Upper lobe of left lung (tissue), 4 donors: Measurements from ENCODE around the gene RNF130.

ENCODE experiments used
- EP300 ChIP-seq, 4 donors: sonication (generic); formaldehyde crosslinking; IDR thresholded peaks; one replicate each; pipeline ENCODE4 v1.5.1; 2017; ENCODE audit warnings: antibody characterized with exemption in 4 of 4, control low read depth in 2 of 4
- POLR2A ChIP-seq, 4 donors: fragments of 450-650 bp; IDR thresholded peaks; one replicate each; pipeline ENCODE4 v1.5.1; 2016 to 2017; ENCODE audit warnings: antibody characterized with exemption in 4 of 4, mild to moderate bottlenecking in 2 of 4
- POLR2AphosphoS5 ChIP-seq, 2 donors: sonication (generic); formaldehyde crosslinking; IDR thresholded peaks; one replicate each; pipeline ENCODE4 v1.5.1; 2017; ENCODE audit warnings: antibody characterized with exemption in 2 of 2

DNA sequence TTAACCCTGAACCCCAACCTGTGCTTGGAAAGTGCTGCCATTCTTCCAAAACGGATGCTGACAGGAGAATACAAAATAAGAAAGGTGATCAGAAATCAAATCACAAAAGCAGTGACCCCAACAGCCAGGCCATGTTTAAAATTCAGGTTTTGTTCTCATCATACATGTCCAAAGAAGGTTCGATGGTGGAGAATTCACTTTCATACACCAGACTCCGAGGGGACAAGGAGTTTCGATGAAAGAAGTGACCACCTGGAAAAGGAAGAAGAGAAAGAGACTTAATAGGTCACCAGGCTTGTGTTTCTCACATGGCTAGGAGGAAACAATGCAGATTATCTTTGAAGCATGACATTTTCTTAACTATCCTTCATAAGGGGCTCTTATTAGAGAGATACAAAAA is 151.4 kb downstream of the RNF130 start:
- TF ChIP-seq POLR2A (IDR thresholded peaks at IDR 0.05) (no peak), POLR2AphosphoS5 (IDR thresholded peaks at IDR 0.05) (no peak), EP300 (IDR thresholded peaks at IDR 0.05) (no peak)
